Medulla oblongata (tissue), 1 donor: ENCODE results near the gene PRKACA.
A peak's percentile ranks its signal among the peaks of the same experiment; 100 is the strongest.

Experiments
- DNase-seq: peaks from one replicate; pipeline ENCODE4 v3.0.0-alpha.2; 2015; ENCODE audit errors: extremely low spot score

Gene PRKACA

DNA sequence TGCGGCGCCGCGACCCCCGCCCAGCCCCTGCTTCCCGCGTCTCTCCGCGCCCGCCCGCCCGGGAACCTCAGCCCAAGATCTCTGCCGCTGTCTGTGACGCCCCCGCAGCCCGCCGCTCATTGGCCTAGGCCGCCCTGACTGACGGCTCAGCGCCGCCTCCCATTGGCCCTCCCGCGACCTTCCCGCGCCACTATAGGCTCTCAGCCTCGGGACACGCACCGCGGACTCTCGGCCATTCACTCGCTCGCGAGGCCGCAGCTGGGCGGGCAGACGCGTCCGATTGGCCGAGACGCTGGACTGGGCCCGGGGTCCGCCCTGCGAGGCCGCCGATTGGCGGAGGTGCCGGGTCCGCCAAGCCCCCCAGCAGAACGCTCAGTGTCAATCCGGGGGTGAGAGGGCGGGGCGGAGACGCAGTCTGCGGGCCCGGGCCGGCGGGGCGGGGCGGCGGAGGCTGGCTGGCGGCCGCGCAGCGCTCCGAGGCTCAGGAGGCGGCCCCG lies at the start of gene PRKACA:
Gene PRKACA (minus strand): TSS at position 95 of the 497 bp plus-strand sequence. CDS start 215 bp downstream, outside the sequence.
- peak; percentile 99 for DNase-seq

DNA sequence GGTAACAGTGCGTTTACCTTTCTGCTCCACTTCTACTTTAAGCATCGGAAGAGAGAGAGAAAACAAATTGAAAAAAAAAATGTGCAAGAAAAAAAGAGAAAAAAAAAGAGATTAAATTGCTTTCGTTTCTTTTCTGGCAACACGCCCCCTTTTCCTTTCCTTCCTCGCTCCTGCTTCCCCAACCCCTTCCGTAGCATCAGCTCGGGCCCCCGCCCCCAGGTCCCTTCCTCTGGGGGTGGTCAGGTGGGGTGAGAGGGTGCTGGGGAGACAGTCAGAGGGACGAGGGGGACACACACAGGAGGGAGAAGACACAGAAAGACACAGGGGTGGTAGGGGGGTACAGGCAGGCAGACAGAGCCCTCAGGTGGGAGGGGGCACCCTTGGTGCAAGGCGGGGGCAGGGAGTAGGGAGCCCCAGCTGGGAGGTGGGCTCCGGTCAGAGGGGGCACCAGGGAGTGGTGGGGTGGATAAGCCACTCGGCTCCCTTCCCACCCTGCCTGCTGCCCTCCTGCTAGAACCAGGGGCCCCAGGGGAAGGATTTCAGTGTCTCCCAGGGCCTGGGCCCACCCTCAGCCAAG lies 49.5 kb upstream of the PRKACA start:
- no peak for DNase-seq

DNA sequence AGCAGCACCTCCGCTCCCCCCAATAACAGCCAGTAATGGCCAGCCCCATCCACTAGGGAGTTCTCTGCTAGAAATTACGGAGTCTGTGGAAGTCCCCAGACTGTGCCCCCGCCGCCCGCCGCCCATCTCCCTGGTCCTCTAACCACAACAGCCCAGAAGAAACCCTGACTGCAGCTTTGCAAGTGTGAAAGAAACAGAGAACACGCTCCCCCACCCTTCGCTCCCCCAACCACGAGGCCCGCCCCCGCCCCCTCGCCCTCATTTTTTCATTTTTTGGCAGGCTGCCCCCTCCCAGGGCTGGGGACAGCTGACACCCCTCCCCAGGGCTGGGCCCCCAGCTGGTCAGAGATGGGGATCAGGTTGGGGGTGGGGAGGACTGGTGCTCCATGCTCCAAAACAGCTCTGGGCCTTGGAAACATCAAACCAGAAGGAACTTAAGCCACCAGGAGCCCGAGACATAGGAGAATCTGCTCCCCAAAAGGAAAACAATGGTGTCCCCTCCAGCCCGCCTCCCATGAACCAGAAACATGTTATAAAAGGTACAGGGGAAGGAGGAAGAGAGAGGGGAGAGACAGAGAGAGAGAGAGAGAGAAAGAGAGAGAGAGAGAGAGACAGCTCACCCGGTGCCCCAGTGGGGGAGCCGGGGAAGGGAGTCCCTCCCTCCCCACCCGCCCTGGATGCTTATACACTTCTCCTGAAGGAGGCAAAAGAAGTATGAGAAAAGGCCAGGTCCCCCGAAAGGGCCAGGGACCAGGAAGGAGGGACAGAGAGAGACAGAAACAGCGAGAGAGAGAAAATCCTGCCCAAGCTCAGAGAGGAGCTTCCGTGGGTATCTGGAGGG lies 48.6 kb upstream of the PRKACA start:
- no peak for DNase-seq

DNA sequence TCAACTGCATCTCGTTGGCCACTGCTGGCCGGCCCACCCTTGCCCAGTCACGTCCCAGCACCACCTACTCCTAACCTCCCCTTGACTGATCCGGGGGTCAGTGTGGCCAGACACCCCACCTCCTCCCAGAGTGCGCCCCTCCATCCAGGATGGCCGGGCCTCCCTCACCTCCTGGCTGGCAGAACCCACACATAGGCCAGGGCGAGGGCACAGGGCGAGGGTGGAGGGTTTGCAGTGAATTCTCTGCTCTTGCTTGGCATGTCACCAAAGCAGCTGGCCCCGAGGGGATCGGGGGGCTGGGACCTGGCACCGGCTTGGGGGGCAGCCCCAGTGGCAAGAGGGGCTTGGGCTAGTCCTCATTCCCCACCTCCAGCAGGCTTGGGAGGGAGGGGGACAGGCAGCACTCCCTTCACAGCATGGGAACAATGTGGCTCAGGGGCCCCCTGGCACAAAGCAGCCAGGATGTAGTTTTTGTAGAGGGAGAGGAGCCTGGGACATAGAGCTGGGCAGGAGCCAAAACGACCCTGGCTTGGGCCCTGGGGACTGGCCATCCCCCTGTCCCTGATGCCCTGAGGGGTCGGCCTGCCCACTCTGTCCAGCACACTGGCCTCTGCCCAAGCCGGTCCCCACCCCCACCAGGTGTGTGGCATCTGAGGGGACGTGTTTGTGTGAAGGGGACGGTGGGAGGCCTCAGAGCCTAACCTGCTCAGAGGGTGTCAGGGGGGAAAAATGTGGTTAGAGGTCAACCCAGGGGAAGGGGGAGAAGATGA lies 47.3 kb upstream of the PRKACA start:
- DNase-seq = no peak

DNA sequence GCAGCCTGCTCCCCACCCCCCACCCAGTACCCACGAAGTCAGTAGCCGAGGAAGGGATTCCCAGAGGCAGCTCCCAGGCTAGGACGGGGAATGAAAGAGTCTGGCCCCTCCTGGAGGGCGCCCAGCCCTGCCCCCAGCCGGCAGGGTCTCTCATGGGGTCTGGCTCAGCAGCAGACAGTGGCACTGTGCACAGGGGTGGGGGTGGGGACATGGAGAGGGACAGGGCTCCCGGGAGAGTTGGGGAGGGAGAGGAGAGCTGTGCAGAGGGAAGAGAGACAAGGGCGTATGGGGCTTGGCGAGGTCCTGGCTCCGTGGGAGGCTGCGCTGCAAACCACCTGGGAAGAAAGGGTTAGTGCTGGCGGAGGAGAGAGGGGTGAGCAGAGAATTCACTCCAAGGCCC lies 46.5 kb upstream of the PRKACA start:
- DNase-seq = no peak

DNA sequence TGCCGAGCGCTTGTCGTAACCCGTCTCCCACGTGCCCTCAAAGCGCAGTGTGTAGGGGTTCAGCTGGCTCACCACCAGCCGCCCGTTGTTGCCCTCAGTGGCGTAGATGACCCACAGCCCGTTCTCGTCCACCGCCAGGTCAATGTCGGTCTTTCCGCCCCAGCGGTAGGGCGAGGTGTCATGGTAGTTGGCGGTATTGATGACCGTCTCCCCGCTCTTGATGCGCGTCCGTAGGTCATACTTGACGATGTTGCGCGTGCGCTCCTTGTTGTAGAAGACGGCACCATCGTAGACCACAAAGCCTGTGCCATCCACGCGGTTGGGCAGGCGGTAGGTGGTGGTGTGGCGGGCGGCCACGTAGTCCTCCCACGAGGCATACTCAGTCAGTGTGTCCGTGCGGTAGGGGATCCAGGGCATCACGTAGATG lies 45.3 kb upstream of the PRKACA start:
- DNase-seq = no peak

DNA sequence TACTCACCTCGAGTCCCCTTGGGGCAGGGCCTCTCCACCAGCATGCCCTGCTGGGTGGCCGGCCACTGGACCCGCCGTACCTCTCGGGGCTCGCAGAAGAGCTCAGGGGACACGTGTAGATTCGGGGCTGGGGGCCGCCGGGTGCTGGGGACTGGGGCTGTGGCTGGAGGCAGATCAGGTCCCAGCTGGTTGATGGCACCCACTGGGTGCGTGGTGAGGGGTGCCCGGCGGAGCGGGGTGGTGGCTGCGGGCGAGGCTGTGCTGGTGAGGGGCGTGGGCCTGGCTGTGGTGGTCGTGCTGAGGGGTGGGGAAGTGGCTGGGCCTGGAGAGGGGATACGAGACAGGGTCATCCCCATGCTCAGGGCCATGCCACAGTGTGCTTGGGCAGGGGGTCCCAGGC lies 43.7 kb upstream of the PRKACA start:
- DNase-seq = no peak

DNA sequence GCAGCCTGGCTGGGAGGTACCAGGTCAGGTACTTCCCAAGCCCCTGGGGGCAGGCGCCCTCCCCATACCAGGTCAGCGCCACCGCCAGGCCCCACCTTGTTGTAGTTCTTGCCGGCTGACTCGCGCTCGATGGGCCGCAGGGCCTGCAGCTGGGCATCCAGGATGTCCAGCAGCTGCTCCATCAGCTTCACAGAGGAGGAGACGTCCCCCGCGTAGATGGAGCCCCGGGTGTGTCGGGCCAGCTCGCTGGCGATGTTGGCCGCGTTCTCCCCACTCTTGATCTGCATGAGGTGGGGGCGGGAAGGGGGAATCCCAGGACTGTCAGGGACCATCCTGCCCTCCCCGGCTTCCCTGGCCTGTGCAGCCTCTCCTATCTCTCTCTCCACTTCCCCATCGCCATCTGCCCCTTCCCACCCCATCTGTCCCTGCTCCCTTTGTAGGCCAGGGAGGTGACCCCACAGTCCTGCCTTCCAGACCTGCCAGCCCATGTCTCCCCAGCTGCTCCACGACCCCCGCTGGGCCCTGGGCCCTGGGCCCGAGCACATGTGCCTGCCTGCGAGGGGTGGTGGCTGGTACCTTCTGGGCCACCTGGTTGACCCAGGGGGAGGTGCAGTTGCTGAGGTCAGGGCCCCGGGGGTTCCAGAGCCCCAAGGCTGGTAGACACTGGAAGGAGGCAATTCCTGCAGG lies 42.6 kb upstream of the PRKACA start:
- DNase-seq = no peak

DNA sequence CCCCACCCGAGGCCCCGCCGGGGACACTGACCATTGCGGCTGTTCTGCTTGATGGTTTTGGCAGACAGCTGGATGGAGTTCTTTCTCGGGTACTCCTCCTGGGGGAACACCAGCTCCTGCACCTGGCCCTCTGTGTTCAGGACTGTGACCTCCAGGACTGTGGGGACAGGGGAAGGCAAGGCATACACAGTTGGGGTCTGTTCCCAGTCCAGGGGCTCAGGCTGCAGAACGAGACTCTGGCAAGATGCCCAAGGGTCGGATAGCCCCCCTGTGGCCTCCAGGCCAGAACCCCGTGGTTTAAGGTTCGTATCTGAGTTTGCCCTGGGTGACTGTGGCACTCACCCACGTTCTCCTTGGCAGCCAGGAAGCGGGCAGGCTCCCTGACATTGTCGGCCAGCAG lies 41.5 kb upstream of the PRKACA start:
- no peak for DNase-seq

DNA sequence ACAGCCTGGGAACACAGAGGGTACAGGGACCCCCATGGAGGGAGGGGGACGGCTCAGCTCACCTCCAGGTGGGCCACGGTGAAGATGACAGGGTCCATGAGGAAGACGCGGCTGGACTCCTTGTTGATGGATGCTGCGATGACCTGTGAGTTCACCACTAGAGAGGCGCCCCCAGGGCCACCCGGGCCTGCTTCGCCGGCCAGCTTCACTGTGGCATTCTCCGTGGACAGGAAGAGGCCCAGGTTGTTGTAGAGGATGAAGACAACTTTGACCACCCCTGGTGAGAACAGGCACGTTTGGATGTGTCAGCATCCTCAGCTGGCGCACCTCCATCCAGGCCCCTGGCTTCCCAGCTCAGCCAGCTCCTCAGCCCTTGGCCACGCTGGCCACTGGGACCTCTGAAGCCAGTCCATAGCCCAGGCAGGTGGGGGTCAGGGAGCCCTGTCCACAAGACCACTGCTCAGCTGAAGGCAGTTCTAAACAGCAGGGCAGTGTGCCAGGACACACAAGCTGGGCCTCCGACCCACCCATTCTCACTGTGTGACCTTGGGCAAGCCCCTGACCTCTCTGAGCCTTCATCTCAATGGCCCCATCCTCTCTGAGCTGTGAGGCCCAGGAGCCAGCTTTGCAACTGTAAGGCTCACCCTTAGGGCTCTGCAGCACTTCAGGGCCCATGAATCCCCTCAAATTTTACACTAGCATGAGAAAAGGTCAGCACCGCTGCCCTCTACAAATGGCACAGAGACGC lies 40.9 kb upstream of the PRKACA start:
- no peak for DNase-seq

DNA sequence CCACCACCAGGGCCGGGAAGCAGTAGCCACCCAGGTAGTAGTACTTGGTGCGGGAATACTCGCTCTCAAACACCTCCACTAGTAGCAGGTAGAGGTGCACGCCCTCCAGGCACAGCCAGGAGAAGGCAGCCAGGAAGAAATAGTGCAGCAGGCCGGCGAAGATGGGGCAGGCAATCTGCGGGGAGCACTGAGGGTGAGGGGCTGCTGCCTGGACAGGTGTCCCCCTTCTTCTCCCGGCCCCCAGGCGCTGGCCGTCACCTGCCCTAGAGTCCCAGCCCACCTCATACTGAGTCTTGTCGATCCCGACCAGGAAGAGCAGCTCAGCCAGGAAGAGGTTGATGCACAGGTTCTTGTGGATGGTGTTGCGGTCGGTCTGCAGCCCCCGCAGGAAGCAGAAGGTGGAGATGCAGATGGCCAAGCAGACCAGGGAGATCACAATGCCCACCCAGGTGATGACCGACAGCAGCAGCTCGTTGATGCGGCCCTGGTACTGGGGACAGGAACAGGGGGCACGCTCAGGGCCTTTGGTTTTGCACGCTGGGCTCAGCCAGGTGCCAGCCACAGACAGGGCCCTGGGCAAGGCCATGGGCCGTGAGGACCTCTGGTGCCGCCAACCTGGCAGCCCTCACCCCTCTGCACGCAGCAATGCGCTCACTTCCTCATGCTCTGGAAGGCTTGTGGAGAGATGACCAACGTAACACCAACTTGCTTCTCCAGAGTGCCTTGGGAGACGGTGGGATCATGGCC lies 39.6 kb upstream of the PRKACA start:
- no peak for DNase-seq

DNA sequence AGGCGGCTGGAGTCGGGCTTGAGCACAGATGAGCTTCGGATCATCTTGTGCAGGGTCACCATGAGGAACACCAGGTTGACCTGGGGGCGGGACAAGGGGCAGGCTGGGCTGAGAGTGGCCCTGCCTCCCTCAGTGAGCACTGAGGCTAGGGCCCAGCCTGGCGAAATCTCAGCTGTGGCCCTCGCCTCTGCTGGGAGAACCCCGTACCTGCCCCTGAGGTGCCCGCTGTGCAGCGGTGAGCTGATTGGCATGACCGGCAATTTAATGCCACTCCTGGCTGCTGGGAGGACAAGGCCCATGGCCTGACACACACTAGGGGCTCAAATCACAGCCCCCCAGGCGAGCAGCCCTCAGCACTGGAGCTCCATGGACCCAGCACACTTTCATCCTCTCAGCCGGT lies 38.6 kb upstream of the PRKACA start:
- DNase-seq = no peak

DNA sequence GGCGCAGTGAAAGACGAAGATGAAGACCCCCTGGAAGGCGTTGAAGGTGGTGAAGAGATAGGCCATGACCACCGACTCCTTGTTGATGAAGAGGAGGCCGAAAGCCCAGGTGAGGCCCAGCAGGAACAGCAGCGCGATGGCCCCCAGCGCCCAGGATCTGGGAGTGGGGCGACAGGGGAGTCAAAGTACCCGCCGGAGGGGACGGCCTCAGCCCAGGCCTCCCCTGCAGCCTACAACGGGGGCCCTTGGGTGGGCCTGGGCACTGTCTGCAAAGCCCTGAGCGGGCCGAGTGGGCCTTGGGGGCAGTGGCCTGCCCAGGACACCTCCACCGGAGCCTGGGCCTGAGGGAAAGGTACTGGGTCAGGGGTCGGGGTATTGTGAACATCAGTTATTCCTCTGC lies 37.8 kb upstream of the PRKACA start:
- DNase-seq = no peak

DNA sequence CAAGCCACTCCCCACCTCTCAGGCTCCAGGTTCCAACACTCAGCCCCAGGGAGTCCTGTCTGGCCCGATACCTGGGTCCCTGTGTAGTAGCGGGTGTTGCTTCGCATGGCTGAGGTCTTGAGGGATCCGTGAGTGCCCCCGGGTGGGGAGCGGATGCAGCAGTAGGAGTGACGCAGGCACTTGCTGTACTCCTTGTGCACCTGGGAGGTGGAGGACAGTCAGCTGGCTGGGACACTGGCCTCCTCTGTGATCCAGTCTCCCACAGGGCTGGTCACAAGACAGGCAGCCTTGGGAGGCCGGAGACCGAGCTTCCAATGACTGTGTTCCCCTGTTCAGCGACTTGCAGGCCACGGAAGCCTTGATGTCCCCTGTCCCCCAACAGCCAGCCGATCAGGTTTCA lies 35.2 kb upstream of the PRKACA start:
- DNase-seq = no peak

DNA sequence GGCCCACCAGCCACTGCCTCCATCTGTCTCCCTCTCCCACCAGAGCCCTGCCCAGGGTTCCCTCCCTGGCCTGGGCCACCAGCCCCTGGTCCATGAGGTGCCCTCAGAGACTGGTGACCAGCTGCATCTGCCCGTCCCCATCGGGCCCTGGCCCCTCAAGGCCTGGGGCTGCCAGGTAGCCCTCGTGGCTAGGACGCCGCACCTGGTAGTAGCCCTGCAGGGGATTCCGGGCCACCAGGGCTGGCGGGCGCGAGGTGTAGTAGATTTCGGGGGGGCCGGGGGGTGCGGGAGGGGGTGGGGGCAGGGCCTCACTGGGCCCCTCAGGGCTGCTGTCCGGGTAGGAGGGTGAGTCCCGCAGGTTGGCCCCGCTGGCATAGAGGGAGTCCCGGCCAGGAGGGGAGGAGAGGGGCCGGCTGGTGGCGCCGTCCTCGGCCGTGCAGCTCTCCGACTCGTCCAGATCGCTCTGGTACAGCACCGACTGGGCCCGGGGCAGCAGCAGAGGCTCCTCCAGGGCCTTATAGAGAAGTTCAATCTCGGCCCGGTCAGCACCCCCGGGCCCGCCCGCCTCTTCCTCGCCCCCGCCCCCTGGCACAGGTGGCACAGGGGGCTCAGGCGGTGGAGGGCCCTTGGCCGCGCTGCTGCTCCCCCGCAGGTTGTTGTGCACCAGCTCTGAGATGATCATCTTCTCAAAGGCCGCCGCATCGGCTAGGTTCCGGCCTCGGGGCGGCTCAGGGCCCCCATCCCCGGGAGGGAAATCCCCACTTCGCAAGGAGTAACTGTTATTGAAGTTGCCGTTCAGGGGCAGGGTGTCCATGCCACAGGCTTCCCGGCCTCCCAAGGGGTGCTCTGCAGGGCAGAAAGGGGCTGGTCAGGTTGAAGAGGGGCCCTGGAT lies 33.5 kb upstream of the PRKACA start:
- DNase-seq = no peak

DNA sequence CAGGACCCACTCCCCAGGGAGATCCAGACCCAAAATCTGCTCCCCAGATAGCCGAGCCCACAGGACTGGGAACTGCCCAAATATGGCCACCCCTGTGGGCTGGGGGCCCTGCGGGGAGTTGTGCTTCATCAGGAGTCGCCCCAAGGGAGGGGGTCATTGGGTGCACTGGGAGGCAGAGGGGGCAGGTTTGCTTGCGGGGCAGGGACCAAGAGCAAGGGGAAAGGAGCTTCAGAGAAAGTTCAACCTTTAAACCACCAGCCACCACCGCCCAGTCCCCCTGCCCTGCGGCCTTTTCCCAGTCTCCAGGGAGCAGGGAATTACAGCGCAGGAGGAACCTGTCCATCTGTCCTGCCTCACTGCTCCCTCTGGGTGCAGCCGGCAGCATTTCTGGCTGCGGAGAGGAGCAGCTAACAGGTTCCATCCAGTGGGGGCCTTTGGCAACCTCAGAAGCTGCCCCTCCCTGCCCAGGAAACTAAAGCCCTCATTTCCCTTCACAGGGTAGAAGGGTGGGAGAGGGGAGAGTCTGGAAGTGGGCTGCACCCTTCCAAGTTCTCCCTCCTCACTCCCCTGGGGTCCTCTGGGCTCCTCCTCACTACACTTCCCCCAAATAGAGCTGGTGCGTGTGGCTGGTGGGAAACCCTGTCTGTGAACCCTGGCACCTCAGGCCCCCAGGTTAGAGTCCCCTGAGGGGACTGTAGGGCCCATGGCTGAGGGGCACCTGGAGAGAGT lies 32.6 kb upstream of the PRKACA start:
- no peak for DNase-seq

DNA sequence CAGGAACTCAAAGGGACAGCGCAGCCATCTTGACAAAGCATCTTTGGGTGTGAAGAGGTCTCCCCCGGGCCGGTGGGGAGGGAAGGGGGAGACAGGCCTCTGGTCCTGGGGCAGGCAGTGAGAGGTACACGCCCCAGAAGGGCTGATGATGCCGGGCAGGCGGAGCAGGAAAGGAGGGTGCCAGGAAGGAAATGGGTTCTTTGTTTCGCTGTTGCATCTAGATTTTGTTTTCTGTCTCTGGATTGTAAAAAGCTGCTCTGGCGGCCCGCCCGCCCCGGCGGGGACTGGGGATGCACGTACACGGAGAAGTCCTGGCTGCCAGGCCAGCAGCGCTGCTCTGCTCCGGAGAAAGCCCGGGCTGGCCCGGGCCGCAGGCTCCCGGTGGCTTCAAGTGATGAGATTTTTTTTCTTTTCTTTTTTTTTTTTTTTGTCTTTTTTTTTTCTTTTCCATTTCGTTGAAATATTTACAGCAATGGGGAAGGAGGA lies 32.0 kb upstream of the PRKACA start:
- DNase-seq = peak; percentile 71

DNA sequence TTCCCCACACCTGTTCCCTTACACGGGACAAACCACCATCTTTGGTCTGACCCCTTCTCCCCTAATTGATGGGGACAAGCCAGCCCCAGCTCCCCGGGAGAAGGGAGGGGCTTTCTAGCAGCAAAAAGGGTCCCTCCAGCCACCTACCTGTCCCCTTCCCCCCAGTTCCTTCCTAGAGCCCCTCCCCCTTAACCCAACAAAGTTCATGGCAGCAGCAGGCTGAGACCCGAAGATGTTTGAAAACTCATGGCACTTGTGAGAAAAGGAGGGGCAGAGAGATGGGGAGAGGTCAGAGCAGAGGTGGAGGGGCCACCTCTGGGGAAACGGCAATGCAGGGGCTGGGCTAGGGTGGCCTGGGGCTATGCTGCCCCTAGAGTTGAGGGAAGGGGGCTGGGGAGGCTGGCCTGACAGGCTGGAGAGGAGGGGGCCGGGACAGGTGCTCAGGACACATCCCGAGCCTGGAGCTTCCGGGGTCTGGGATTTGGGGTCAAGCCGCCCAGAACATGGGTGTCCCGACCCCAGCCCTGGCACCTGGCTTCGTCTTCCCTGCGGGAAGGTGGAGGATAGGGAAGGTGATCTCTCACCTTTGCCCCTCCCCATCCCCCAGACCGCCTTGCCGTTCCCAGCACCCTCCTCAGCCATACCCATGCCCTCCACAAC lies 31.3 kb upstream of the PRKACA start:
- DNase-seq = no peak
